Uterus (tissue), 2 donors: Measurements from ENCODE around the gene NQO2.

ENCODE experiments used
- POLR2A ChIP-seq, 2 donors: fragments of 450-650 bp; IDR thresholded peaks; one replicate each; pipeline ENCODE4 v1.6.1; 2016; ENCODE audit warnings: antibody characterized with exemption in 2 of 2, mild to moderate bottlenecking in 1 of 2, moderate library complexity in 1 of 2
- TF ChIP-seq, protein P1 (sequence below), 4 experiments: fragments of 200-600 bp in 2 of 4; fragments of 450-650 bp in 2 of 4; sonication (generic) in 2 of 4; IDR thresholded peaks; one replicate each; pipeline ENCODE4 v1.5.1; 2016 to 2019; ENCODE audit warnings: antibody characterized with exemption in 4 of 4, mild to moderate bottlenecking in 2 of 4, moderate library complexity in 1 of 4

DNA sequence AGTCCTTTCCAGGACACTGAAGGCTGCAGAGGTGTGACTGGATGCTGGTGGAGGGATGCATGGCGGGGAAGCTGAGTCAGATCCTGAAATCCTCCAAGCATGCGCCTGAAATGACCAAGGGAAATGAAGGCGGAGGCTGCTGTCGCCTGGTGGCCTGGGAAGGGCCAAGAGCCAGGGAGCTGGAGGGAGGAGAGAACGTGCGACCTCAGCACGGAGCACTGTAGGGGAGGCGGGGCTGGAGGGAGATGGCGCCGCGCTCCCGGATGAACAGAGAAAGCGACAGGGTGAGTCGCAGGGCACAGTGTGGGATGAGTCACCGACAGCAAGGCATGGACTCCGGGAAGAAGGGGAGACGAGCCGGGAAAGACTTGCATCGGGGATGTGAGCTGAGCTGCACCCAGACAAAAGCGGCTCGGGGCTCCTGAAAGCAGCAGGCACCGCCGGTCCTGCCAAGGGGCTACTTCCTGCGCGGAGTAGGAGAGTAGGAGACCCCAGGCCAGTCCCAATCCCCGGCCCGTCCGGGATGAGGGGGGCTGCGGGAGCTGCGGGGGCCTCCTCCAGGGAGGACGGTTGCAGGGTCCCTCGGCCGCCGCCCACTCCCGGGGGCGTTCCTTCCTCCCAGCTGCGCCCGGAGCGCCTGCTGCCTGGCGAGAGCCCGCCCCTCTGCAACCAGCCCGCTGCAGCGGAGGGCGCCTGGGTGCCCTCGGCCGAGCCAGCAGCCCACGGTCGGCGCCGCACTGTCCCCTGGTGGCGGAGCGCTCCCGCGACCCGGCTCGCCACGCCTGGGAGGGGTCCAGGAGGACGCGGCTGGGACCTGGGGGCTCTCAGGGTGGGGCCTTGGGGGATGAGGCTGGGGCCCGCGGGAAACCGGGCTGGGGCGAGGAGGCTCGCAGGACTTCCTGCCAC is 11.0 kb upstream of the NQO2 start:
- TF ChIP-seq, protein P1, sequence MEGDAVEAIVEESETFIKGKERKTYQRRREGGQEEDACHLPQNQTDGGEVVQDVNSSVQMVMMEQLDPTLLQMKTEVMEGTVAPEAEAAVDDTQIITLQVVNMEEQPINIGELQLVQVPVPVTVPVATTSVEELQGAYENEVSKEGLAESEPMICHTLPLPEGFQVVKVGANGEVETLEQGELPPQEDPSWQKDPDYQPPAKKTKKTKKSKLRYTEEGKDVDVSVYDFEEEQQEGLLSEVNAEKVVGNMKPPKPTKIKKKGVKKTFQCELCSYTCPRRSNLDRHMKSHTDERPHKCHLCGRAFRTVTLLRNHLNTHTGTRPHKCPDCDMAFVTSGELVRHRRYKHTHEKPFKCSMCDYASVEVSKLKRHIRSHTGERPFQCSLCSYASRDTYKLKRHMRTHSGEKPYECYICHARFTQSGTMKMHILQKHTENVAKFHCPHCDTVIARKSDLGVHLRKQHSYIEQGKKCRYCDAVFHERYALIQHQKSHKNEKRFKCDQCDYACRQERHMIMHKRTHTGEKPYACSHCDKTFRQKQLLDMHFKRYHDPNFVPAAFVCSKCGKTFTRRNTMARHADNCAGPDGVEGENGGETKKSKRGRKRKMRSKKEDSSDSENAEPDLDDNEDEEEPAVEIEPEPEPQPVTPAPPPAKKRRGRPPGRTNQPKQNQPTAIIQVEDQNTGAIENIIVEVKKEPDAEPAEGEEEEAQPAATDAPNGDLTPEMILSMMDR (IDR thresholded peaks at IDR 0.05): peak; percentile 78 to 96 (median 92)
- TF ChIP-seq POLR2A (IDR thresholded peaks at IDR 0.05): peak; percentile 48 to 62
